Progenitor cell of endocrine pancreas (in vitro differentiated cells): ENCODE results near the gene SPPL3. TPM values are rescaled to one million over a fixed set of nuclear protein-coding genes. Genes with fewer than 3 reads are reported as not detected.
"Not testable (repeated sequence)": the region's sequence is repeated elsewhere in the genome, so short reads cannot be mapped to it uniquely, and the experiment has no call there.

ENCODE experiments used
- DNase-seq: peaks from one replicate; pipeline ENCODE4 v3.0.0; 2021; ENCODE audit warnings: low spot score; ENCODE audit not compliant: unreplicated experiment
- H3K27ac Mint-ChIP-seq: 2 replicates; pipeline ENCODE4 v1.8.0; 2021; ENCODE audit warnings: mild to moderate bottlenecking, moderate library complexity, mixed read lengths
- H3K27me3 Mint-ChIP-seq: 2 replicates; pipeline ENCODE4 v1.8.0; 2021; ENCODE audit warnings: mixed read lengths
- H3K36me3 Mint-ChIP-seq: 2 replicates; pipeline ENCODE4 v1.8.0; 2022; ENCODE audit warnings: mixed read lengths; ENCODE audit not compliant: insufficient read depth
- H3K4me1 Mint-ChIP-seq: 2 replicates; pipeline ENCODE4 v1.8.0; 2021; ENCODE audit warnings: low read depth, mixed read lengths
- H3K4me3 Mint-ChIP-seq: 2 replicates; pipeline ENCODE4 v1.8.0; 2021; ENCODE audit warnings: low read depth, mild to moderate bottlenecking, moderate library complexity, mixed read lengths
- H3K9me3 Mint-ChIP-seq: 2 replicates; pipeline ENCODE4 v1.8.0; 2021; ENCODE audit warnings: low read depth, mixed read lengths
- long read RNA-seq: library from polyadenylated mRNA; unstranded; transcript quantifications from one replicate; pipeline ENCODE4 v2.0.0, GENCODE V29; 2020
- total RNA-seq: library from RNA; stranded (reverse); gene quantifications from 2 replicates; pipeline ENCODE4 v1.2.1, GENCODE V29; 2021
- TF ChIP-seq, protein P1 (sequence below): fragments of 200-600 bp; sonication (generic); IDR thresholded peaks from one replicate; pipeline ENCODE4 v1.5.0; 2021; ENCODE audit warnings: antibody characterized with exemption, mild to moderate bottlenecking; ENCODE audit not compliant: unreplicated experiment

The SPPL3 gene, protein sequence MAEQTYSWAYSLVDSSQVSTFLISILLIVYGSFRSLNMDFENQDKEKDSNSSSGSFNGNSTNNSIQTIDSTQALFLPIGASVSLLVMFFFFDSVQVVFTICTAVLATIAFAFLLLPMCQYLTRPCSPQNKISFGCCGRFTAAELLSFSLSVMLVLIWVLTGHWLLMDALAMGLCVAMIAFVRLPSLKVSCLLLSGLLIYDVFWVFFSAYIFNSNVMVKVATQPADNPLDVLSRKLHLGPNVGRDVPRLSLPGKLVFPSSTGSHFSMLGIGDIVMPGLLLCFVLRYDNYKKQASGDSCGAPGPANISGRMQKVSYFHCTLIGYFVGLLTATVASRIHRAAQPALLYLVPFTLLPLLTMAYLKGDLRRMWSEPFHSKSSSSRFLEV
- 69.1 and 70.2 TPM in 2 replicates for total RNA-seq
- long read RNA-seq, transcript SPPL3-209 (4 exons, 797 nt): major isoform, 5 of 29 reads
- long read RNA-seq, partial matches to known transcripts: 16 of 29 reads
- long read RNA-seq, other reads (novel, unspliced or antisense): 8 of 29 reads

DNA sequence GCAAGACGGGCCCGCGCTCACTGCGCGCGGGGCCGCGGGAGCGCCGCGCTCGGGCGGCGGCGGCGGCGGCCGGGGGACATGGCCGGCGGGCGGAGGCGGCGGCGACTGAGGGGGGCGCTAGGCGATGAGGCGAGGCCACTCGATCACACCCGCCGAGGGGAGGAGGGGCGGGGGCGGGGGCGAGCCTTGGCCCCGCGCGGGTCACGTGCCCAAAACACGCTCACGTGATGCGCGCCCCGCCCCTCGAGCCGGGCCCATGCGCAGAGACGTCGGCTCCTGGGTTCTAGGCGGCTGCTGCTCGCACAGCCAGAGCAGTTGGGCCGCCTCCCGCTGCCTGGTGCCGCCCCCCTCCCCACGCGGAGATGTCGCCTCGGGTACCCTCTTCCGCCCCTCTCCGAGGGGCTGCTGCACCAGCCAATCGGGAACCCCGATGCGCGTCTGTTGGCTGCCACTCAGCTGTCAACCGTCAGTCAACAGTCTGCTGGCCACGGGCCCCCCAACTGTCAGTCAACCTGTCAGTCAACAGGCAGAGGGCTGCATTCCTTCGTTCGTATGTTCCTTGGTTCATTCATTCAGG lies at the start of gene SPPL3:
TSS of gene SPPL3 (minus strand) at position 162 of the 577 bp plus-strand sequence. CDS start 491 bp downstream, outside the sequence.
- peak within 1 kb of the TSS; percentile 96 for H3K27ac Mint-ChIP-seq
- H3K36me3 Mint-ChIP-seq: peaks cover 3% of the 10 kb centered on the region
- H3K4me3 Mint-ChIP-seq: peak within 1 kb of the TSS; percentile 99
- DNase-seq: peak; percentile 92
- TF ChIP-seq, protein P1, sequence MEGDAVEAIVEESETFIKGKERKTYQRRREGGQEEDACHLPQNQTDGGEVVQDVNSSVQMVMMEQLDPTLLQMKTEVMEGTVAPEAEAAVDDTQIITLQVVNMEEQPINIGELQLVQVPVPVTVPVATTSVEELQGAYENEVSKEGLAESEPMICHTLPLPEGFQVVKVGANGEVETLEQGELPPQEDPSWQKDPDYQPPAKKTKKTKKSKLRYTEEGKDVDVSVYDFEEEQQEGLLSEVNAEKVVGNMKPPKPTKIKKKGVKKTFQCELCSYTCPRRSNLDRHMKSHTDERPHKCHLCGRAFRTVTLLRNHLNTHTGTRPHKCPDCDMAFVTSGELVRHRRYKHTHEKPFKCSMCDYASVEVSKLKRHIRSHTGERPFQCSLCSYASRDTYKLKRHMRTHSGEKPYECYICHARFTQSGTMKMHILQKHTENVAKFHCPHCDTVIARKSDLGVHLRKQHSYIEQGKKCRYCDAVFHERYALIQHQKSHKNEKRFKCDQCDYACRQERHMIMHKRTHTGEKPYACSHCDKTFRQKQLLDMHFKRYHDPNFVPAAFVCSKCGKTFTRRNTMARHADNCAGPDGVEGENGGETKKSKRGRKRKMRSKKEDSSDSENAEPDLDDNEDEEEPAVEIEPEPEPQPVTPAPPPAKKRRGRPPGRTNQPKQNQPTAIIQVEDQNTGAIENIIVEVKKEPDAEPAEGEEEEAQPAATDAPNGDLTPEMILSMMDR: no peak
- peaks cover 18% of the 10 kb centered on the region for H3K4me1 Mint-ChIP-seq
- H3K27me3 Mint-ChIP-seq: peaks cover under 1% of the 10 kb centered on the region
- H3K9me3 Mint-ChIP-seq: no peaks in the 10 kb centered on the region

DNA sequence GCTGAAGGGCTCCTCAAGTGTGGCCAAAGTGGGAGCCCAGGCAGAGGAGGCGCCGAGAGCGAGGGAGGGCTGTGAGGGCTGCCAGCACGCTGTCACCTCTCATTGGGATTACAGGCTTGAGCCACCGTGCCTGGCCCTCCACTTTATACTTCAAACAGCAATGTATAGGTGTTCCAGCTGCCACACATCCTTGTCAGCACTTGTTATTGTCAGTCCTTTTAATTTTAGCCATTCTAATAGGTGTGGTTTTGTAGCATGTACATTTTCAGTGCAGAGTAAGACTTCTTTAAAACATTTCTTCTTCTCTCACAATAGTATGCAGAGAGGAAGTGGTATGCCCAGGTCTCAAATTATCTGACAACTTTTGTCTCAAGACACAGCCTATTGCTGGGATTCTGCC lies 46.6 kb upstream of the SPPL3 start:
- H3K27ac Mint-ChIP-seq: no peak overlapping the region
- peaks cover under 1% of the 10 kb centered on the region for H3K27me3 Mint-ChIP-seq
- TF ChIP-seq, protein P1: no peak
- no peaks in the 10 kb centered on the region for H3K4me1 Mint-ChIP-seq
- no peak overlapping the region for H3K4me3 Mint-ChIP-seq
- H3K36me3 Mint-ChIP-seq: peaks cover 4% of the 10 kb centered on the region
- H3K9me3 Mint-ChIP-seq: no peaks in the 10 kb centered on the region
- DNase-seq: no peak

DNA sequence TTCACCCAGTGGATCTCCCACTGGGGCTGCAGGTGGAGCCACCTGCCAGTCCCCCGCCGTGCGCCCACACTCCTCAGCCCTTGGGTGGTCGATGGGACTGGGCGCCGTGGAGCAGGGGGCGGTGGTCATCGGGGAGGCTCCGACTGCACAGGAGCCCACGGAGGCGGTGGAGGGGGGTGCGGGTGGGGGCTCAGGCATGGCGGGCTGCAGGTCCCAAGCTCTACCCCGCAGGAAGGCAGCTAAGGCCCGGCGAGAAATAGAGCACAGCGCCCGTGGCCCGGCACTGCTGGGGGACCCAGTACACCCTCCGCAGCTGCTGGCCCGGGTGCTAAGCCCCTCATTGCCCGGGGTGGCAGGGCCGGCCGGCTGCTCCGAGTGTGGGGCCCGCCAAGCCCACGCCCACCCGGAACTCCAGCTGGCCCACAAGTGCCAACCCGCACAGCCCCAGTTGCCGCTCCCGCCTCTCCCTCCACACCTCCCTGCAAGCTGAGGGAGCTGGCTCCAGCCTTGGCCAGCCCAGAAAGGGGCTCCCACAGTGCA lies 46.2 kb upstream of the SPPL3 start:
- not testable (repeated sequence) for H3K4me3 Mint-ChIP-seq, H3K4me1 Mint-ChIP-seq

DNA sequence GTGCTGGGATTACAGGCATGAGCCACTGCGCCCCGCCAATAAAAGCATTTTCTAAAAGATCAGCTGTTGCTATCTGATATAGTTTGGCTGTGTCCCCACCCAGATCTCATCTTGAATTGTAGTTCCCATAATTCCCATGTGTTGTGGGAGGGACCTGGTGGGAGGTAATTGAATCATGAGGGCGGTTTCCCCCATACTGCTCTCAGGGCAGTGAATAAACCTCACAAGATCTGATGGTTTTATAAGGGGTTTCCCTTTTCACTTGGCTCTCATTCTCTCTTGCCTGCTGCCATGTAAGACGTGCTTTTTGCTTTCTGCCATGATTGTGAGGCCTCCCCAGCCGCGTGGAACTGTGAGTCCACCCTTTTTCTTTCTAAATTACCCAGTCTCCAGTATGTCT lies 41.4 kb upstream of the SPPL3 start:
- not testable (repeated sequence) for H3K9me3 Mint-ChIP-seq, H3K4me1 Mint-ChIP-seq, H3K27ac Mint-ChIP-seq, DNase-seq, H3K4me3 Mint-ChIP-seq, H3K36me3 Mint-ChIP-seq
- H3K27me3 Mint-ChIP-seq: peaks cover 13% of the 10 kb centered on the region

More for the DNA sequence above, 46.2 kb upstream of the SPPL3 start:
- DNase-seq, H3K9me3 Mint-ChIP-seq, H3K36me3 Mint-ChIP-seq, H3K27ac Mint-ChIP-seq, H3K27me3 Mint-ChIP-seq: not testable (repeated sequence)

DNA sequence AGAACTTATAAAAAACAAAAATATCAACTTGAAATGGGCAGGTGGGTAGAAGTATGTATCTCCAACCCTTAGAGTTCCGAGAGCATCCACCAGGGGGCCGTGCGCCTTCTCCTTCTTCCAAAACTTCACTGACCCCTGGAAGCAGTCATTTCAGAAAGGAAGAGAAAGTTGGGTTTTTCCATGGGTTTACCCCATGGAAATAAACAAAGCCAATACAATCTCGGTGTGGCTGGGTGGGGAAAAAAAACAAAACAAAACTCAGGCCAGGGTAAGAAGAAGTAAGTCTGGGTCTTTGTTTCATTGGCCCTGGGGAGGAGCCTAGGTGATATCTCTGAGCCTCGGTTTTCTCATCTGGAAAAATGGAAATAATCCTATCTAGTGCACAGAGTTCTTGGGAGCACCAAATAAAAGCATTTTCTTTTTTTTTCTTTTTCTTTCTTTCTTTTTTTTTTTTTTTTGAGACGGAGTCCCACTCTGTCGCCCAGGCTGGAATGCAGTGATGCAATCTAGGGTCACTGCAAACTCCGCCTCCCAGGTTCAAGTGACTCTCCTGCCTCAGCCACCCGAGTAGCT lies 40.6 kb upstream of the SPPL3 start:
- no peaks in the 10 kb centered on the region for H3K9me3 Mint-ChIP-seq
- peaks cover 4% of the 10 kb centered on the region for H3K36me3 Mint-ChIP-seq
- peaks cover 13% of the 10 kb centered on the region for H3K27me3 Mint-ChIP-seq
- H3K27ac Mint-ChIP-seq: peak overlapping the region; percentile 67
- peaks cover 2% of the 10 kb centered on the region for H3K4me1 Mint-ChIP-seq
- TF ChIP-seq, protein P1: peak; percentile 75
- no peak overlapping the region for H3K4me3 Mint-ChIP-seq
- DNase-seq: peak; percentile 31

DNA sequence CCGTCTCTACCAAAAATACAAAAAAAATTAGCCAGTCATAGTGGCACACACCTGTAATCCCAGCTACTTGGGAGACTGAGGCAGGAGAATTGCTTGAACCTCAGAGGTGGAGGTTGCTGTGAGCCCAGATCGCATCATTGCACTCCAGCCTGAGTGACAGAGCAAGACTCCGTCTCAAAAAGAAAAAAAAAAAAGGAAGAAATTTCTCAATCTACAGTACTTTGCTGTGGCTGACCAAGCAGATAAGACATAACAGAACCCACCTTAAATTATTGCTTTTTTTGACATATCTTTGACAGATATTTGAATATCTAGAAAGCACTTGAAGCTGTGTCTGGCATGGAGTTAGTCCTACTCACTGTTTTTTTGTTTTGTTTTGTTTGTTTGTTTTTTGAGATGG lies 39.3 kb upstream of the SPPL3 start:
- Mint-ChIP-seq H3K36me3 (no peaks in the 10 kb centered on the region), H3K27ac (no peak overlapping the region), H3K27me3 (peaks cover 13% of the 10 kb centered on the region), H3K4me3 (no peak overlapping the region), H3K9me3 (no peaks in the 10 kb centered on the region), H3K4me1 (peaks cover 2% of the 10 kb centered on the region)
- TF ChIP-seq, protein P1: no peak
- no peak for DNase-seq
